Osteoblast (primary cell): Measurements from ENCODE around the gene HDAC7. TPM values are rescaled to one million over a fixed set of nuclear protein-coding genes. Genes with fewer than 3 reads are reported as not detected.
A peak's percentile ranks its signal among the peaks of the same experiment; 100 is the strongest.

Source experiments
- DNase-seq: peaks from one replicate; pipeline ENCODE4 v3.0.0; 2011; ENCODE audit warnings: low spot score, mixed read lengths; ENCODE audit not compliant: insufficient read length; ENCODE audit errors: missing footprints
- H2AFZ ChIP-seq: 2 replicates; pipeline ENCODE4 v1.6.0; 2011; ENCODE audit warnings: mild to moderate bottlenecking, low read length
- H3K27ac ChIP-seq: 2 replicates; pipeline ENCODE4 v1.5.1; 2011; ENCODE audit warnings: mild to moderate bottlenecking, low read depth, low read length, moderate library complexity
- H3K27me3 ChIP-seq: 2 replicates; pipeline ENCODE4 v1.6.0; 2012; ENCODE audit warnings: mild to moderate bottlenecking, control low read depth, inconsistent platforms, low read length, moderate library complexity; ENCODE audit not compliant: insufficient read depth
- H3K36me3 ChIP-seq: 2 replicates; pipeline ENCODE4 v1.5.1; 2011; ENCODE audit warnings: mild to moderate bottlenecking, low read length, control low read depth, moderate library complexity; ENCODE audit not compliant: insufficient read depth
- H3K4me1 ChIP-seq: 2 replicates; pipeline ENCODE4 v1.5.1; 2011; ENCODE audit warnings: mild to moderate bottlenecking, low read length, control low read depth, moderate library complexity; ENCODE audit not compliant: insufficient read depth
- H3K4me2 ChIP-seq: 2 replicates; pipeline ENCODE4 v1.6.0; 2011; ENCODE audit warnings: mild to moderate bottlenecking, low read length; ENCODE audit not compliant: insufficient read depth
- H3K4me3 ChIP-seq: fragments of 200-600 bp; sonication (generic); 3 replicates; pipeline ENCODE4 v1.5.1; 2012; ENCODE audit warnings: mild to moderate bottlenecking, low read length, inconsistent platforms; ENCODE audit not compliant: insufficient read depth
- H3K79me2 ChIP-seq: 2 replicates; pipeline ENCODE4 v1.6.0; 2012; ENCODE audit warnings: mild to moderate bottlenecking, low read length, control low read depth, inconsistent platforms; ENCODE audit not compliant: insufficient read depth
- H3K9me3 ChIP-seq: 2 replicates; pipeline ENCODE4 v1.5.1; 2011; ENCODE audit warnings: low read depth, low read length, control low read depth
- H4K20me1 ChIP-seq: 2 replicates; pipeline ENCODE4 v1.6.0; 2012; ENCODE audit warnings: mild to moderate bottlenecking, low read length, control low read depth; ENCODE audit not compliant: insufficient read depth
- total RNA-seq: library from RNA; depleted of rRNA; stranded (reverse); fragments of >200 nt; gene quantifications from 2 replicates; pipeline ENCODE4 v1.2.3, GENCODE V29; 2012
- TF ChIP-seq, protein P1 (sequence below): IDR thresholded peaks from 2 replicates; pipeline ENCODE4 v1.5.1; 2011; ENCODE audit warnings: mild to moderate bottlenecking, low read depth, low read length, moderate library complexity; ENCODE audit errors: extremely low read depth

The HDAC7 gene
- total RNA-seq, 1 donor = 41.3 TPM

DNA sequence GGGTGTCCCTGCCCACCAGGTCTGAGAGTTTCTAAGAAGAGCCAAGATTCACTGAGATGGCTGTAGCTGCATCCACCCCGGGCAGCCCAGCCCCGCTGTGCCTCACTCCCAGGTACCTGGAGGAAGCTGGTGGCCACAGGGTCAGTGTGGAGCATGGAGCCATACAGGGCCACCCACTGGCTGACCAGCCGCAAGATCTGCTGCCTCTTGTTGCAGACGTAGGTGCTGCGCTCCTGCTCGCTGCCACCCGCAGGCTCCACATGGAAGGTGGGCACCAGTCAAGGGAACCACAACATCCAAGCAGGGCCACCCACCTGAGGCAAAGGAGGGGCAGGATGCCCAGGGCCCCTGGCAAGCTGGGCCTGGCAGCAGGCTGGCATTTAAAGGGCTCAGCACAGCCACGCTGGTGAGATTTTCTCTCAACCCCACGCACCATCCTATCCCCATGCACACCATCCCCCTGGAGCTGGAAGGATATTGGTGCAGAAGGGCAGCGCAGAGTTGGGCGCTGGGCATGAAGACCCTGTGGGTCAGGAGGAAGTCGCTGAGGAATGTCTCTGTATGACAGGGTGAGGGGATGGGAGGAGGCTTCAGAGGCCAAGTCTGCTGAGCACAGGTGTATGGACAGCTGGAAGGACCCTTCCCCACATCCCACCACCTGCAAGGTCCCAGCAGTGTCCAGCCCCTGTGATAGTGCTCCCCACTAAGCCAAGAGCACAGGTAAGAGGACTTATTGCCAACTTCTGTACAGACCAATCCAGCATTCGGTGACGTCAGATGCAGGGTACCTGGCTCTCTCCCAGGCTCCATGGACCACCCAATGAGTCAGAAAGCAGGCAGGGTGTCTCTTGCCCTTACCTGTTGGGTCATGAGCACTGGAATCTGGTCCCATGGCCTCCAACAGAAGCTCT lies 71.9 kb downstream of the HDAC7 start:
- Histone ChIP-seq H3K9me3 (no peaks in the 10 kb centered on the region), H3K36me3 (no peaks in the 10 kb centered on the region), H3K79me2 (no peaks in the 10 kb centered on the region), H2AFZ (no peak overlapping the region), H3K4me3 (no peak overlapping the region), H3K4me1 (peaks cover 8% of the 10 kb centered on the region), H3K27me3 (no peaks in the 10 kb centered on the region), H4K20me1 (no peaks in the 10 kb centered on the region), H3K27ac (no peak overlapping the region), H3K4me2 (no peak overlapping the region)
- TF ChIP-seq, protein P1, sequence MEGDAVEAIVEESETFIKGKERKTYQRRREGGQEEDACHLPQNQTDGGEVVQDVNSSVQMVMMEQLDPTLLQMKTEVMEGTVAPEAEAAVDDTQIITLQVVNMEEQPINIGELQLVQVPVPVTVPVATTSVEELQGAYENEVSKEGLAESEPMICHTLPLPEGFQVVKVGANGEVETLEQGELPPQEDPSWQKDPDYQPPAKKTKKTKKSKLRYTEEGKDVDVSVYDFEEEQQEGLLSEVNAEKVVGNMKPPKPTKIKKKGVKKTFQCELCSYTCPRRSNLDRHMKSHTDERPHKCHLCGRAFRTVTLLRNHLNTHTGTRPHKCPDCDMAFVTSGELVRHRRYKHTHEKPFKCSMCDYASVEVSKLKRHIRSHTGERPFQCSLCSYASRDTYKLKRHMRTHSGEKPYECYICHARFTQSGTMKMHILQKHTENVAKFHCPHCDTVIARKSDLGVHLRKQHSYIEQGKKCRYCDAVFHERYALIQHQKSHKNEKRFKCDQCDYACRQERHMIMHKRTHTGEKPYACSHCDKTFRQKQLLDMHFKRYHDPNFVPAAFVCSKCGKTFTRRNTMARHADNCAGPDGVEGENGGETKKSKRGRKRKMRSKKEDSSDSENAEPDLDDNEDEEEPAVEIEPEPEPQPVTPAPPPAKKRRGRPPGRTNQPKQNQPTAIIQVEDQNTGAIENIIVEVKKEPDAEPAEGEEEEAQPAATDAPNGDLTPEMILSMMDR = no peak
- peak; percentile 78 for DNase-seq

DNA sequence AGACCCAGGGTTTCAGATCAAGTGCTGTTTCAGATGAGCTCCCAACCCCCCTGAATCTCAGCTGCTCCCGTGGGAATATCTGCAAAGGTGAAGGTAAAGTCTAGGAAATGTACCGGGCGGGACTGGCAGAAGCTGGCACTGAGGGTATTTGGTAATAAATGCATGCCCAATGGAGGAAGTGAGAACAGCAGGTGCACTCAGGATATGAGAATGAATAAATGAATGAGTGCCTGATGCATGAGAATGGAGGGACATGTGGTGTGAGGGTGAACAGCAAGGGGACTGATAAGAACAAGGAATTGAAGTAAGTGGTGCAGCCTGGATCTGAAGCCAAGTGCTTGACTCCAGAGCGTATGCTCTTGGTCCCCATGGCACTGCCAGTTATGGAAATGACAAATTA lies 72.6 kb downstream of the HDAC7 start:
- Histone ChIP-seq H3K4me2 (no peak overlapping the region), H3K27ac (no peak overlapping the region), H2AFZ (no peak overlapping the region), H3K36me3 (no peaks in the 10 kb centered on the region), H3K79me2 (no peaks in the 10 kb centered on the region), H3K4me1 (peaks cover under 1% of the 10 kb centered on the region), H3K9me3 (no peaks in the 10 kb centered on the region), H3K4me3 (no peak overlapping the region), H4K20me1 (no peaks in the 10 kb centered on the region), H3K27me3 (no peaks in the 10 kb centered on the region)
- no peak for DNase-seq
- TF ChIP-seq, protein P1 = no peak

DNA sequence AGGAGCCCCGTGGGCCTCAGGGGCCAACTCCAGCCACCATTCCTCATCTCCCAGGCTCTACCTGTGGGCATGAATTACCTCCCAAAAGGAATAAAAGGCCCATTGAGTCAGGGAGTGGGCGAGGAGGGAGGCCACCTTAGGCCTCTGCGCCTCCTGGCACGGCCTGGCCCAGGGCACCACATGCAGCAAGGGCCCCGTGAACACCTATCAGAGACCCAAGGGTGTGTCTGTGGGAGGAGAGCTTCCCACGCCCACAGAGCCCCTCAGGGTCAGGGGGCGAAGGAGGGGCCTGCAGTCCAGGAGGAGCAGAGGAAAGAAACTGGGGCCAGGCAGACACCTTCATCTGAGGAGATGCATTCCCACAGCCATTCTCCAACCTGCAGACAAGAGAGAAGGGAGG lies 73.2 kb downstream of the HDAC7 start:
- H3K9me3 ChIP-seq = no peaks in the 10 kb centered on the region
- H2AFZ ChIP-seq = no peak overlapping the region
- no peaks in the 10 kb centered on the region for H3K36me3 ChIP-seq
- no peaks in the 10 kb centered on the region for H3K27me3 ChIP-seq
- H4K20me1 ChIP-seq = no peaks in the 10 kb centered on the region
- TF ChIP-seq, protein P1 = no peak
- no peak overlapping the region for H3K4me3 ChIP-seq
- H3K27ac ChIP-seq = no peak overlapping the region
- no peak overlapping the region for H3K4me2 ChIP-seq
- H3K79me2 ChIP-seq = no peaks in the 10 kb centered on the region
- peaks cover 4% of the 10 kb centered on the region for H3K4me1 ChIP-seq
- peak; percentile 78 for DNase-seq

- TF ChIP-seq, protein P1 = no peak
- no peak overlapping the region for H3K4me3 ChIP-seq
- no peaks in the 10 kb centered on the region for H3K36me3 ChIP-seq
- H4K20me1 ChIP-seq = no peaks in the 10 kb centered on the region
- DNase-seq = peak; percentile 84
- peaks cover 9% of the 10 kb centered on the region for H3K4me1 ChIP-seq
- no peaks in the 10 kb centered on the region for H3K27me3 ChIP-seq
- H3K4me2 ChIP-seq = no peak overlapping the region
- no peak overlapping the region for H3K27ac ChIP-seq
- no peaks in the 10 kb centered on the region for H3K79me2 ChIP-seq
- no peaks in the 10 kb centered on the region for H3K9me3 ChIP-seq
- H2AFZ ChIP-seq = no peak overlapping the region
These were observed 73.6 kb downstream of the HDAC7 start for GRCh38 chr12:47746073-47746472.
